ENCODE results near the gene RAD21L1.

DNA sequence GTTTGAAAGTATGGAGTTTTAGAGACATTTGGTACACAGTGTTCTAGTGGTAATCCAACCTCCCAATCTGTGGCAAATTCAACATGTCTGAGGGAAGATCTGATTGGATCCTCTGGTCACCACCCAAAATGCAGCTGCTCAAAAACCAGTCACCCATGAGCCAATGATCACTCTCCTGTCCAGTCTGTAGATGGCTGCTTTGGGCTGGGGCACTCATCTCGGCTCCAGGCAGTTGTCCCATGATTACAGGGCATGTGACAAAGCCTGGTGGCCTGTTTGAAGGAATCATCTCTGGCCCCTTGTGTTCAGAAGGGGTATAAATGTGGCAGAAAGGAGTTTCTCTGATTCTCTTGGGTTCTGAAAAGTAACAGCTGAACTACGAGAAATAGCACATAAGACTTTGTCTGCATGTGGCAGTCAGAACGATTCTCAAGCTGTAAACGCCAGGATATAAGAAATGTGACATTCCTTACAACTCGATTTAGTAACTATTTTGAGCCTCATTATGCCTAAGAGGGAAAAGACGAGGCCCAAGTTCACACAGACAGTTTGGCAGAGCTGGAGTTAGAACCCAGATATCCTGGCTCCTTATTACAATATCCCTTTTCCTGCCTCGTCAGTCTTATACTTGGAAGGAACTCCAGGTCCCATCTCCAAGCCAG lies 26.5 kb upstream of the RAD21L1 start:
- TF ChIP-seq, protein P1, sequence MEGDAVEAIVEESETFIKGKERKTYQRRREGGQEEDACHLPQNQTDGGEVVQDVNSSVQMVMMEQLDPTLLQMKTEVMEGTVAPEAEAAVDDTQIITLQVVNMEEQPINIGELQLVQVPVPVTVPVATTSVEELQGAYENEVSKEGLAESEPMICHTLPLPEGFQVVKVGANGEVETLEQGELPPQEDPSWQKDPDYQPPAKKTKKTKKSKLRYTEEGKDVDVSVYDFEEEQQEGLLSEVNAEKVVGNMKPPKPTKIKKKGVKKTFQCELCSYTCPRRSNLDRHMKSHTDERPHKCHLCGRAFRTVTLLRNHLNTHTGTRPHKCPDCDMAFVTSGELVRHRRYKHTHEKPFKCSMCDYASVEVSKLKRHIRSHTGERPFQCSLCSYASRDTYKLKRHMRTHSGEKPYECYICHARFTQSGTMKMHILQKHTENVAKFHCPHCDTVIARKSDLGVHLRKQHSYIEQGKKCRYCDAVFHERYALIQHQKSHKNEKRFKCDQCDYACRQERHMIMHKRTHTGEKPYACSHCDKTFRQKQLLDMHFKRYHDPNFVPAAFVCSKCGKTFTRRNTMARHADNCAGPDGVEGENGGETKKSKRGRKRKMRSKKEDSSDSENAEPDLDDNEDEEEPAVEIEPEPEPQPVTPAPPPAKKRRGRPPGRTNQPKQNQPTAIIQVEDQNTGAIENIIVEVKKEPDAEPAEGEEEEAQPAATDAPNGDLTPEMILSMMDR (IDR thresholded peaks at IDR 0.05; ENCODE audit: low read depth, low read length), result no peak
- TF ChIP-seq POLR2A (IDR thresholded peaks at IDR 0.05; ENCODE audit: extremely low read depth, insufficient read length) (no peak), MYC (IDR thresholded peaks at IDR 0.05; ENCODE audit: low read depth, low read length) (no peak)
